CD4-positive, alpha-beta memory T cell (primary cell): ENCODE results near the gene SLC6A7. TPM values are rescaled to one million over a fixed set of nuclear protein-coding genes. Genes with fewer than 3 reads are reported as not detected.

Experiments used
- CTCF ChIA-PET: fragments of 350-600 bp; sonication (Branson Sonifier 250); formaldehyde crosslinking; loops from one replicate; lab custom pipeline; 2021; ENCODE audit warnings: inconsistent platforms; ENCODE audit not compliant: partially characterized antibody; lab: Charles Lee
- POLR2A ChIA-PET: fragments of 350-600 bp; sonication (Branson Sonifier 250); formaldehyde crosslinking; loops from one replicate; lab custom pipeline; 2021; ENCODE audit not compliant: partially characterized antibody; lab: Charles Lee
- DNase-seq, 5 donors: peaks; one replicate each; pipeline versions ENCODE4 v3.0.0 to v3.0.0-alpha.2; 2020 to 2022; ENCODE audit warnings: mixed read lengths in 1 of 5
- H3K27ac ChIP-seq: one replicate; pipeline ENCODE4 v1.7.0; 2013; ENCODE audit warnings: low read depth, low read length
- H3K27me3 ChIP-seq: 2 replicates; pipeline ENCODE4 v1.7.0; 2013; ENCODE audit warnings: mild to moderate bottlenecking, low read length, moderate library complexity; ENCODE audit not compliant: insufficient read depth
- H3K36me3 ChIP-seq: 2 replicates; pipeline ENCODE4 v1.7.0; 2013; ENCODE audit warnings: mild to moderate bottlenecking, low read length, moderate library complexity; ENCODE audit not compliant: insufficient read depth
- H3K4me1 ChIP-seq: 2 replicates; pipeline ENCODE4 v1.7.0; 2013; ENCODE audit warnings: mild to moderate bottlenecking, low read length, moderate library complexity; ENCODE audit not compliant: insufficient read depth
- H3K4me3 ChIP-seq, 2 donors: one replicate each; pipeline ENCODE4 v1.7.0; 2013; ENCODE audit warnings: low read length in 2 of 2, mild to moderate bottlenecking in 1 of 2
- H3K9me3 ChIP-seq, 2 donors: one replicate each; pipeline ENCODE4 v1.7.0; 2013; ENCODE audit warnings: low read length in 2 of 2, control low read depth in 1 of 2; ENCODE audit not compliant: control insufficient read depth in 1 of 2
- H3K27ac Mint-ChIP-seq, 7 donors: one replicate each; pipeline ENCODE4 v1.8.0; 2020 to 2021; ENCODE audit warnings: mixed read lengths in 7 of 7, mild to moderate bottlenecking in 6 of 7, inconsistent platforms in 3 of 7, moderate library complexity in 3 of 7
- H3K27me3 Mint-ChIP-seq, 2 donors: one replicate each; pipeline ENCODE4 v1.8.0; 2020 to 2021; ENCODE audit warnings: mixed read lengths in 2 of 2
- H3K36me3 Mint-ChIP-seq, 2 donors: one replicate each; pipeline ENCODE4 v1.8.0; 2020 to 2021; ENCODE audit warnings: mixed read lengths in 2 of 2, inconsistent platforms in 1 of 2, mild to moderate bottlenecking in 1 of 2
- H3K4me1 Mint-ChIP-seq, 4 donors: one replicate each; pipeline ENCODE4 v1.8.0; 2020 to 2021; ENCODE audit warnings: mixed read lengths in 4 of 4, mild to moderate bottlenecking in 1 of 4
- H3K4me3 Mint-ChIP-seq, 8 donors: one replicate each; pipeline ENCODE4 v1.8.0; 2020 to 2021; ENCODE audit warnings: mixed read lengths in 8 of 8, mild to moderate bottlenecking in 7 of 8, moderate library complexity in 6 of 8, inconsistent platforms in 3 of 8
- H3K9me3 Mint-ChIP-seq, 8 donors: one replicate each; pipeline ENCODE4 v1.8.0; 2020 to 2021; ENCODE audit warnings: mixed read lengths in 8 of 8, mild to moderate bottlenecking in 5 of 8, inconsistent platforms in 3 of 8, moderate library complexity in 1 of 8
- intact Hi-C: fragments of 100-400 bp; cut with micrococcal nuclease; formaldehyde crosslinking; loops from one replicate; pipeline ENCODE4 v1.15.1; 2023
- polyA plus RNA-seq, 2 donors: library from polyadenylated mRNA; unstranded; fragments of 300-500 nt; fragmentation: Illumina TruSeq; gene quantifications; one replicate each; pipeline ENCODE4 v1.2.3, GENCODE V29; 2021
- total RNA-seq, 2 experiments: library from RNA; stranded (reverse); gene quantifications; one replicate each; pipeline ENCODE4 v1.2.3, GENCODE V29; 2021

SLC6A7 gene
- total and polyA plus RNA-seq, 4 experiments from 2014 or later = not detected

DNA sequence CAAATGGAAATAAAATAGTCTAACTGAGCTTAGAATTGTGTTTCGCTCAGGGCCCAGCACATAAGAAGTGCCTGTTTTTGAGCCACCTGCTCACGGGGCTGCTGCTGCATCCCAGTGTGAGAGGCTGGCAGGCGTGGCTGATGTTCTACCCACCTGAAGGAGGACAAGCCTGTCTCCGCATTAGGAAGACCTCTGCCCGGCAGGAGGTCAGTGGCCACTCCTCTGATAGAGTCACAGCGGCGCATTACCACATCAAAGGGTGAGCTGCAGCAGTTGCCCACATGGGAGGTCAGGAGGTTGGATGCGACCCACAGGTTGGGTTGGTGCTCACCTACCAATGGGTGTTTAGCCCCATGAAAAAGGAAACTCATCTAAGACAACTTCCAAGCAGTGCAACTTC, 3.7 kb upstream of the SLC6A7 start:
- CTCF ChIA-PET = interaction anchor here (1.9 kb wide), 1 partner anchor 23 kb away, joined by 5 read pairs; no protein-coding TSS in a partner anchor
- intact Hi-C loops = no loop called here
- POLR2A ChIA-PET = no interaction called here

DNA sequence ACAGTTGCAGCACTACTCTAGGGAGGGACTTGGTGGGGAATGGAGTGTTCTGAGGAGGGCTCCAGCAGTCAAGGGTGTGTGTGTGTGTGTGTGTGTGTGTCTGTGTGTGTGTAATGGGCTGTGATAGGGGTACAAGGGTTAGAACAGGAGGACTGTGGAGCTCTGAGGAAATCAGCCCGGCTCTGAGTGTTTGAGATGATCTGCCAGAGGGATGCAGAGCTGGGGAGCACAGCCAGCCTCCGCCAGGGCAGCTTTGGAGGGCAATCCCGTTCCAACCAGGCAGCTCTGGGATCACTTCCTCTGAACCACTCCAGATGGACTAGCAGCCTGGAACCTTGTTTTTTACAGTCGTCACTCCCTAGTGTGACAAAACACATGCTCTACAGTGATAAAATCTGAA, 3.0 kb upstream of the SLC6A7 start:
- no peak overlapping the region for H3K27ac ChIP-seq
- H3K4me1 ChIP-seq = no peaks in the 10 kb centered on the region
- POLR2A ChIA-PET = no interaction called here
- no peaks in the 10 kb centered on the region for H3K36me3 Mint-ChIP-seq
- H3K4me3 ChIP-seq = no peak overlapping the region
- H3K27ac Mint-ChIP-seq = no peak overlapping the region
- intact Hi-C loops = no loop called here
- CTCF ChIA-PET = interaction anchor here (1.9 kb wide), 1 partner anchor 24 kb away, joined by 5 read pairs; no protein-coding TSS in a partner anchor
- no peaks in the 10 kb centered on the region for H3K36me3 ChIP-seq
- H3K4me1 Mint-ChIP-seq = no peaks in the 10 kb centered on the region
- H3K27me3 ChIP-seq = peaks cover 6% of the 10 kb centered on the region
- no peak overlapping the region for H3K4me3 Mint-ChIP-seq
- H3K9me3 Mint-ChIP-seq = no peaks in the 10 kb centered on the region
- DNase-seq = no peak
- H3K9me3 ChIP-seq = no peaks in the 10 kb centered on the region
- H3K27me3 Mint-ChIP-seq = peaks cover 13 to 14% of the 10 kb centered on the region in 2 donors

More for the DNA sequence above, 3.7 kb upstream of the SLC6A7 start:
- Histone ChIP-seq H3K9me3 (no peaks in the 10 kb centered on the region), H3K36me3 (no peaks in the 10 kb centered on the region), H3K4me1 (no peaks in the 10 kb centered on the region), H3K4me3 (no peak overlapping the region), H3K27ac (no peak overlapping the region), H3K27me3 (peaks cover 6% of the 10 kb centered on the region)
- H3K36me3 Mint-ChIP-seq = no peaks in the 10 kb centered on the region
- H3K27me3 Mint-ChIP-seq = peaks cover 10 to 14% of the 10 kb centered on the region in 2 donors
- no peak for DNase-seq
- no peak overlapping the region for H3K4me3 Mint-ChIP-seq
- no peaks in the 10 kb centered on the region for H3K4me1 Mint-ChIP-seq
- H3K27ac Mint-ChIP-seq = no peak overlapping the region
- no peaks in the 10 kb centered on the region for H3K9me3 Mint-ChIP-seq

DNA sequence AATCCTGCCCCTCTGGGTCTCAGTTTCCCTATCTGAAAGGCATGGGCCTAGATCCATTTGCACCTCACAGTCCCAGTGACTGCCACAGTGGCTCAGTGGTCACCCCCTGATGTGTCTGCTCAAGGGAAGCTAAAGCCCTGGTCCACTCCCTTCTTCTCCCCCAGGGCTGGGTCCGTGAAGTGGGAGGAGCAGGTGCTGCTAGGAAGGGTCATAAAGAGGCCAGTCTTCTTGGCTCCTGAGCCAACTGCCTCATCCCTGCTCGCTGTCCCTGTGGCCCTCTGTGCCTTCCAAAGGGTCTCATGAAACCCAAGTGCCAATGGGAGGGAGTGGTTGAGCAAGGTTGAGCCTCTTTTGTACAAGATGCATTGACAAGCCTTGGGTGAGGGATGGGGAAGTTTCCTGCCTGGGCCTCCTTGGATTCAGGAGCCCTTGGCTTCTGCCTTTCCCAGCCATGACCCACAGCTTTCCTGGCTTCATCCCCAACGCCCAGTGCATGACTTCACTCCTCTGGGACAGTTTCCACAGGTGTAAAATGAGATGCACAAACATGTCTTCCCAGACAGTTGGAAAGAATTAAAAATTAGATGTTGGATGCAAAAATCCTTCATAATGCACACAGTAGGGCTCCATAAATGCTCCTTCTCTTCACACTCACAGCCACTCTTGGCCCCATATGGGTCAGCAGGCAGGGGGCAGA, 1.6 kb upstream of the SLC6A7 start:
- H3K27me3 ChIP-seq = peaks cover 6% of the 10 kb centered on the region
- ChIA-PET POLR2A (no interaction called here), CTCF (no interaction called here)
- no peaks in the 10 kb centered on the region for H3K9me3 Mint-ChIP-seq
- intact Hi-C loops = no loop called here
- no peaks in the 10 kb centered on the region for H3K4me1 Mint-ChIP-seq
- no peak overlapping the region for H3K27ac ChIP-seq
- DNase-seq = no peak
- H3K4me1 ChIP-seq = no peaks in the 10 kb centered on the region
- H3K4me3 ChIP-seq = no peak overlapping the region
- no peak overlapping the region for H3K4me3 Mint-ChIP-seq
- H3K36me3 Mint-ChIP-seq = no peaks in the 10 kb centered on the region
- H3K27ac Mint-ChIP-seq = no peak overlapping the region
- no peaks in the 10 kb centered on the region for H3K36me3 ChIP-seq
- H3K9me3 ChIP-seq = no peaks in the 10 kb centered on the region
- peaks cover 15 to 16% of the 10 kb centered on the region in 2 donors for H3K27me3 Mint-ChIP-seq

DNA sequence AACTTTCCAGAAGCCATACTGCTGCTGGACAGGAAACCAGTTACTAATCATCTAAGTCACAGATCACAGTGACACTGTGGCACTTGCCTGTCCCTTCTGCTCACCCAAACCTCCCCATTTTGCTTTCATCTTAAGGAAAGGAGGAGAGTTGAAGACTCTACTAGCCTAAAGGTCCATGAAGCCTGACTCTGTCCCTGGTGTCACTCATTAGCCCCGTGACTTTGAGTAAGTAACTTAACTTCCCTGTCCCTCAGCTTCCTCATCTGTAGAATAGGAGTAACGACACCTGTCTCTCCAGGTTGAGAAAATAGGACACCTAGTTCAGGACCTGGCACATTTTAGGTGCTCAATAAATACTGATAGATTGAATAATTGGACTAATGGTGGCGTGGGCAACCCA, 536 bp upstream of the SLC6A7 start:
- Mint-ChIP-seq H3K27me3 (peaks cover 15 to 18% of the 10 kb centered on the region in 2 donors), H3K36me3 (no peaks in the 10 kb centered on the region)
- POLR2A ChIA-PET = no interaction called here

DNA sequence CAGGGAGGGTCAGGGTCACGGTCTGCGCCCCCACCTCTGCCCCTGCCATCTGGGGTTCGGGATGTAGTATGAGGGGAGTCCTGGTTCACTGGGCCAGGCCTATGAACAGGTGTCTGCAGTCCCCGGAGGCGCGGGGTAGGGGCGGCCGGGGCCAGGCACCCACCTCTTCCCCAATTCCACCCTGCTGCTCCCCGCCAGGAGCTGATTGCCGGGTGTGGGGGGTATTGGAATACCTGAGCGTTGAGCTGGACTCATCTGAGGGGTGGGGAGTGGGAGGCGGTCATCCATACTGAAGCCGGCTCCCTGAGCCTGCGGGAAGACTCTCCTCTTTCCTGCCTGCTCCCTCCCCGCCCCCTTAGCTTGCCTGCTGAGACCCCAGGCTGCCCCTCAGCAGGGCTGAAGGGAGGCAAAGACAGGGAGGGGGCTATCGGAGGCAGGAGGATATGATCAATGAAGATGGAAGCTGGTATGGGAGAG, 679 bp downstream of the SLC6A7 start:
- Mint-ChIP-seq H3K36me3 (no peaks in the 10 kb centered on the region), H3K27ac (no peak overlapping the region), H3K27me3 (peaks cover 15 to 19% of the 10 kb centered on the region in 2 donors), H3K4me1 (no peaks in the 10 kb centered on the region), H3K9me3 (no peaks in the 10 kb centered on the region), H3K4me3 (no peak overlapping the region)
- H3K9me3 ChIP-seq = no peaks in the 10 kb centered on the region
- peaks cover 6% of the 10 kb centered on the region for H3K27me3 ChIP-seq
- DNase-seq = no peak
- H3K27ac ChIP-seq = no peak overlapping the region
- H3K4me3 ChIP-seq = no peak overlapping the region
- intact Hi-C loops = no loop called here
- no peaks in the 10 kb centered on the region for H3K4me1 ChIP-seq
- no peaks in the 10 kb centered on the region for H3K36me3 ChIP-seq
- CTCF ChIA-PET = no interaction called here
- POLR2A ChIA-PET = no interaction called here

More for the DNA sequence above, 536 bp upstream of the SLC6A7 start:
- Mint-ChIP-seq H3K9me3 (no peaks in the 10 kb centered on the region), H3K4me1 (no peaks in the 10 kb centered on the region), H3K4me3 (no peak overlapping the region), H3K27ac (no peak overlapping the region)
- CTCF ChIA-PET = no interaction called here
- H3K9me3 ChIP-seq = no peaks in the 10 kb centered on the region
- intact Hi-C loops = no loop called here
- H3K4me1 ChIP-seq = no peaks in the 10 kb centered on the region
- no peak overlapping the region for H3K4me3 ChIP-seq
- H3K36me3 ChIP-seq = no peaks in the 10 kb centered on the region
- no peak overlapping the region for H3K27ac ChIP-seq
- no peak for DNase-seq
- peaks cover 6% of the 10 kb centered on the region for H3K27me3 ChIP-seq

DNA sequence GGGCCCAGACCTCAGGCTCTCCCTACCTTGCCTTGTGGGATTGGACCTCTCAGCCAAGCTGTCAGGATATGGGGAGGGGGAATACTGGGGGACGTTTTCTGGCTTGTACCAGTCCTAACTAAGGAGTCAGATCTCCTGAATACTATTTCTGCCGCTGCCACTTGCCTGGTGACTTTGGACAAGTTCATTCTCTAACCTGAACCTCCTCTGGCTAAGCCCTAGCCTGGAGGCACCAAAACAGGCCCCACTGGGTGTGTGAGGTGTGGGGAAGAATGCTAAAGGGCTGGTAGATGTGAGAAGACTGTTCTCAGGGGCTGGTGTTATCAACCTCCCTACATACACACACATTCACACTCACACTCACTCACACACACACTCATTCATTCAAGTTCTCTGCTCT, 1.1 kb downstream of the SLC6A7 start:
- H3K27me3 Mint-ChIP-seq = peaks cover 15 to 21% of the 10 kb centered on the region in 2 donors
- ChIA-PET CTCF (no interaction called here), POLR2A (no interaction called here)
- no peaks in the 10 kb centered on the region for H3K9me3 Mint-ChIP-seq
- H3K36me3 Mint-ChIP-seq = no peaks in the 10 kb centered on the region
- Histone ChIP-seq H3K36me3 (no peaks in the 10 kb centered on the region), H3K4me3 (no peak overlapping the region), H3K27me3 (peaks cover 6% of the 10 kb centered on the region), H3K27ac (no peak overlapping the region), H3K9me3 (no peaks in the 10 kb centered on the region), H3K4me1 (no peaks in the 10 kb centered on the region)
- no peak overlapping the region for H3K4me3 Mint-ChIP-seq
- H3K4me1 Mint-ChIP-seq = no peaks in the 10 kb centered on the region
- H3K27ac Mint-ChIP-seq = no peak overlapping the region
- intact Hi-C loops = no loop called here
- DNase-seq = no peak

DNA sequence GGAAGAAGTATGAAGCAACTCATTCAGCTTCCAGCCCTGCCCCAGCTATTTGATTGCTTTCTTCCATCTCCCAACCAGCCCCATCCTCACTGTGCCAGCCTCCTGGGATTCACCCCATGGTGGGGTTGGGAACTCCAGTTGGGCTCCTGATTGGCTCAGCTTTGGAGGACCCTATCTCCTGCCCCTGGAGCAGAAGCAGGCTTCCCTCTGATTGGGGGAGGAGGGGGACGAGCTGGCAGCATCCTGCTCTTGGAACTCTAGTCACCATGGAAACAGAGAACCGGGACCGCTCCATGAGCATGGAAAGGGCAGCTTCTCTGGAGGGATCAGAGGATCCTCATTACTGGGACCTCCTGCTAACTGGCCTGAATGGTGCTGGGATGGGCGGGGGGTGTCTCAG, 2.6 kb downstream of the SLC6A7 start:
- no peaks in the 10 kb centered on the region for H3K4me1 ChIP-seq
- no peak overlapping the region for H3K4me3 ChIP-seq
- no peaks in the 10 kb centered on the region for H3K9me3 ChIP-seq
- intact Hi-C loops = no loop called here
- peaks cover 6% of the 10 kb centered on the region for H3K27me3 ChIP-seq
- H3K4me3 Mint-ChIP-seq = no peak overlapping the region
- H3K27ac ChIP-seq = no peak overlapping the region
- H3K27ac Mint-ChIP-seq = no peak overlapping the region
- POLR2A ChIA-PET = no interaction called here
- H3K4me1 Mint-ChIP-seq = no peaks in the 10 kb centered on the region
- peaks cover 16 to 18% of the 10 kb centered on the region in 2 donors for H3K27me3 Mint-ChIP-seq
- no peak for DNase-seq
- CTCF ChIA-PET = interaction anchor here (1.2 kb wide), 1 partner anchor 10 kb away, joined by 3 read pairs; no protein-coding TSS in a partner anchor
- H3K36me3 ChIP-seq = no peaks in the 10 kb centered on the region
- no peaks in the 10 kb centered on the region for H3K36me3 Mint-ChIP-seq
- no peaks in the 10 kb centered on the region for H3K9me3 Mint-ChIP-seq
